ENCODE results near the gene TRIM44.

- TF ChIP-seq CTCF (IDR thresholded peaks at IDR 0.05; ENCODE audit: low read length) (no peak), EZH2 (IDR thresholded peaks at IDR 0.05; ENCODE audit: borderline replicate concordance, low read length) (no peak)
Measured at GRCh38 chr11:35626501-35626900, 36.1 kb upstream of the TRIM44 start.

Measured in OCI-LY1 (cell line).